Ecto neural progenitor cell (in vitro differentiated cells): ENCODE results near the gene SLIT2.

ENCODE experiments used
- DNase-seq: peaks from one replicate; pipeline ENCODE4 v3.0.0-alpha.2; 2018; ENCODE audit warnings: low spot score

Gene SLIT2

DNA sequence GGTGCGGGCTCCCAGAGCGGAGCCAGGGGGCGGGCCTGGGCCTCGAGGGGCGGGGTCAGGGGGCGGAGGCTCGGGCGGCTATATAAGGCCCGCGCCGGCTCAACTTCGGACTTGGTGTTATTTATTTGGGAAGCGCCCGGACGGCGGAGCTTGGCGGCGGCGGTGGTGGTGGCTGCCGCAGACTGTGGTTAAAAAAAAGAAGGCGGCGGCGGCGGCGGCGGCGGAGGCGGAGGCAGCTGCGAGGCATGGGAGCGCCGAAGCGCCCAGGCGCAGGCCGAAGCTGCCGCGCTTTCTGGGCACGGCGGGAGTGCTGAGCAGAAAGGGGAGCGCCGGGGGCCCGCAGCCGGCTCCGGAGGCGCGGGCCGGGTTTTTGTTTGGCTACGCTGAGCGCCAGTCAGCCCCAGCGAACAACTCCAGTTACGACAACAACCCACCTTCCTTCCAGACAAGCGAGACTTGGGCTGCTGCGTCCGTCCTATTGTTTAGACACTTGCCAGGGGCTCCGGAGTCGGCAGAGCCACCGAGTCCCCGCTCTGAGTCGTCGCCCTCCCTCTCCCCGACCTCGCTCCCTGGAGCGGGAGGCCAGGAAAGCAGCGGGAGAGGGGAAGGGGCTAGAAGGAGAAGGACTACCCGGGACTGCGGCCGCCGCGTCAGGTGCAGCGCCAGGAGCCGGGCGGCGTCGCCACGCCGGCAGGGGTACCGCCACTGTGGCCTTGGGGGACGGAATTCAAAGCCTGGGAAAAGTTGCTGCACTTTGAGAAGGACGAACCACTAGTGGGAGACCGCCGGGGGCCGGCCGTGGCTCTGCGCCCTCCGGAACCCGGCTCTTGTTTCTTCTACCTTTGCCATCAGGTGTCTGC is at the start of gene SLIT2:
SLIT2 (plus strand) TSS at position 110 of the 860 bp plus-strand sequence. CDS start 1,911 bp downstream, outside the sequence.
- DNase-seq = peak; percentile 95

DNA sequence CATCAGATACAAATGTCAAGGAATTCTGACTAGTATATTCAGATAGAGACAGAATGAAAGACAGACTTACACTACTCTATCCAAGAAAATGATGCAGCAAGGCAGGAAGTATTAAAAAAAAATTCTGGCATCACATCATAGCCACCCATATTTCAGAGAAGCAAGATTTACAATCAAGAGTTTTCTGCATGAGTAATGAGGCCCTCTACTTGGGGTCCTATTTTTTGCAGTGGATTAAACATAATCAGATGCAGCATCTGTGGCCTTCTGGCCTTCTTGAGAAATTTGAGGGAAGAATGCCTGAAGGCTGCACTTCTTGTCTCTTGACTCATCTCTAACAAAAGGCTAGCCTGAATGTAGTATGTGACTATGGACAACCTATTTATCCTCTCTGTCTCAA is 48.2 kb upstream of the SLIT2 start:
- DNase-seq = no peak

DNA sequence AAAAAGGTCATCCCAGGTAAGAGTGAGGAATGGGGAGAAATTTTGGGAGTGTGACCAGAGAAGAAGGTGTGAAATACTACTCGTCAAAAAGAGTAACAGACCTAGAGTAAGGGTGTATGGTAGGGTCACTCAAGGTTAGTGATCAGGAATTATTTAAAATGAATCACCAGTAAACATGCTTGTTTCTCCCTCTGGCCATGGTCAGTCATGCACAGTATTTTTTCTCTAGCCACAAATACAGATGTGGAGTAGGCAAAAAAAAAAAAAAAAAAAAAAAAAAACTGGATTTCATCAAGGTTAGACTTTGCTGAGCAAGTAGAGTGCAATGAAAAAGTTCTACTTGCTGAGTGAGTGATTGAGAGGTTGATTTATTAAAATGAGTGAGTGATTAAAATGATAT is 34.2 kb upstream of the SLIT2 start:
- DNase-seq = no peak

- no peak for DNase-seq
These were observed 33.8 kb upstream of the SLIT2 start for GRCh38 chr4:20217951-20218350.

DNA sequence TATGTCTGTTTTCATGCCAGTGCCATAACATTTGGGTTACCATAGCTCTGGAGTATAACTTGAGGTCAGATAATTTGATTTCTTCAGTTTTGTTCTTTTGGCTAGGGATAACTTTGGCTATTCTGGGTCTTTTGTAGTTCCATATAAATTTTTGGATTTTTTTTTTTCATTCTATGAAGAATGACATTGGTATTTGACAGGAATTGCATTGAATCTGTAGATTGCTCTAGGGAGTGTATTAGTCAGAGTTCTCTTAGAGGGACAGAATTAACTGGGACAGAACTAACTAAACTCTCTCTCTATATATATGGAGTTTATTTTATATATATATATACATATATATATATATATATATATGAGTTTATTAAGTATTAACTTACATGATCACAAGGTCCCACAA is 32.2 kb upstream of the SLIT2 start:
- no peak for DNase-seq

- DNase-seq = no peak
These were observed 13.7 kb upstream of the SLIT2 start for GRCh38 chr4:20237894-20238537.

- DNase-seq = no peak
These were observed 3.5 kb upstream of the SLIT2 start for GRCh38 chr4:20248155-20248558.

DNA sequence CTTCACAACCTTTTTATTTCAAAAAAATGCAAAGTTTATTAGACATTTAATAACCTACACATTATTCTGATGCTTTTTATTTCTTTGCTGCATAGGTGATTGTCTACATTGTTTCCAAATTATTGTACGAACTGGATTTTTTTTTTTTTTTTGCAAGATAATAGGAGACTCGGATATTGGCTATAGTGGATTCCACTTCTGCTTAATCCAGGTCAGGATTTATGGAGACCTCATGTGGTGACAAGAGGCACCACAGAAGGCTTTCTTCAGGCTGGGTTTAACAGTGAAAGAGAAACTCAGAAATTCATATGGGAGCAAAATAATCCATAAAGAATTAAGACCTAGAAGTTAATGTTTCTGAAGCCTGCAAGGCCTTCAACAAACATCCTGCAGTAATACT is 2.4 kb upstream of the SLIT2 start:
- no peak for DNase-seq

- DNase-seq = no peak
These were observed 492 bp upstream of the SLIT2 start for GRCh38 chr4:20251031-20251795.

DNA sequence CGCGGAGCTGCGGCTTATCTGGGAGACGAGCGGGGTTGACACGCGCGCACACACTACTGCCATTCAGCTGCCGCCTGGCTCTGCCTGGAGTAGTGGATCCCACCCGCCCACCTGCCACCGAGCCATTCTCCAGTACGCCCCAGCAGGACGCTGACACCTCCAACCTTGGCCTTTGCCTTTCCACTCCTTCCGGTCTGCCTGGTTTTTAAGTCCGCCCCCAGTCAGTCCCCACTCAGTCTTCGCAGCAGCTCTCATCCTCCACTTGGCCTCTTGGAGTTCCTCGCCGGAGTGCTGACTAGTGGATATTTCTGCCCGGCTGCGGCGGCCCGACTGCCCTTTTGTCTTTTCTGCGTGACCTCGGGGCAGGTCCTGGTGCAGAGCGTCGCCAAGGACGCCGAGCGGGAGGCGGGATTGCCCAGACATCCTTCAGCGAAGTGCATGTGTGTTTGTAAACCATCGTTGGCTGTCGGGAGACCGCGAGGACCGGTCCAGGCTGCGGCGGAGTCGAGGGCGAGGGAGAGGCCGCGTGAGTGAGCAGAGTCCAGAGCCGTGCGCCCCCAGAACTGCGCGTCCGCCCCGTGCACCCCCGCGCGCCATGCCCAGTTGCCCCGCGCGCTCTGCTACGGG is 1.1 kb downstream of the SLIT2 start:
- DNase-seq = peak; percentile 68

DNA sequence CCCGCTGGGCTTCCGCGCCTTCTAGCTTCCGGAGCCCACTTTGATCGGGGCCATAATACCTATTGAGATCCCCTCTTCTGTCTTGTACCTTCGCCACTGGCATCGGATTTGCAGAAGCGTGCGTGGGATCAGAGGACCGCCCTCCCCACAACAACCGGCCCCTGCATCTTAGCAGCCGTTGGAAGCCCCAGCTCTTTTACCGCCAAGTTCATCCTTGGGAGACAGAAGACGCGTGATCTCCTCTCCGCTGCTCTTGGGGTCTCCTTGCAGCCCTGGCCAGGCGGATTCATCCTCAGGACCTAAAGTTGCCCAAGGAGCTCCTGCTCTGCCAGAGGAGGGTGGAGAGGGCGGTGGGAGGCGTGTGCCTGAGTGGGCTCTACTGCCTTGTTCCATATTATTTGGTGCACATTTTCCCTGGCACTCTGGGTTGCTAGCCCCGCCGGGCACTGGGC is 1.6 kb downstream of the SLIT2 start:
- DNase-seq = no peak

- DNase-seq = peak; percentile 63
These were observed 2.2 kb downstream of the SLIT2 start for GRCh38 chr4:20253735-20254409.

DNA sequence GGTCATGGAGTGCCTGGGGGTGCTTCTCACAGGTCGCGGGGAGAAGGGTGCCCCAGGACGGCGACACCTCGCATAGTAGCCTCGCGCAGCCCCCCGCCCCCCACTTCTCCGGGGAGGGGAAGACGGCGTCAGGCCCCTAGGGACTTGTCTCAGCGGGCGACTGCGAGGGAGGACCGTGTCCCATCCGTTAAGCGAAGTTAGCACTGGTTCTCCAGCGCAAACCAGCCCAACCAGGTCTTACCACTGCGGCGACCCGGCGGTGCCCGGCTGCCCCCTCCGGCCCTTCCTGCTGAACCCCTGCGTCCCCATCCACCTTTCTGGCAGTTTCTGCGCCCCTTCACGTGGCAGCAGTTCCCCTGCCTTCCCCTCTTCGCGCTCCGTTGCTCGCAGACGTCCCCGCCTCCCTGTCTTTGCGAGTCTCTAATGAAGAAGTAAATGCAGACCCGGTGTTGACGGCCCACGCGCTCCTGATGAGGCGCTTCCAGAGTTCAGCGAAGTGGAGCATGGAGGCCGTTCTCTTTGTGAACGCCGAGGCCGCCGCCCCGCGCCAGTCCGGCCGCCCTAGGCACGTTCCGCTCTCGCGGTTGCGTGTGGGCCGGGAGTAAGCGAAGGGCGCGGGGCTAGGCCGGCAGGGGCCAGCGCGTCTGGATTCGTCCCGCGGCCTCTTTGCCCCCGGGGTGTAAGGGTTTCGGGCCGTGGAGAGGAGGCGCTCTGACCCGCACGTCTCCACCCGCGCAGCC is 3.0 kb downstream of the SLIT2 start:
- DNase-seq = peak; percentile 68

DNA sequence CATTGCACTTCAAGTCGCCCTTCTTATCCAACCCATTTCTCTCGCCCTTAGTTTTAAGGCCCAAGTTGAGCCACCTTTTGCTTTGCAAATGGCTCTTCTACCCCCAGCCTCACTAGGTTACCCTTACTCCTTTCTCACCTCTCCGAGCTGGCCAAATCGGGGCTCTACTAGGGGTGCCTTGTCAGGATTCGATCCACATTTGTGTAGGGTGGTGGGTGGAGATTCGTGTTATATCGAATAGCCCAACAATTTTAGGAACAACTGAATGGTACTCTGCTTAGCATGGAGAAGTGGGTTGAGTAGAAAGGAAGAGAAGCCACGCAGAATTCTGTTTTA is 3.5 kb downstream of the SLIT2 start:
- DNase-seq = no peak

DNA sequence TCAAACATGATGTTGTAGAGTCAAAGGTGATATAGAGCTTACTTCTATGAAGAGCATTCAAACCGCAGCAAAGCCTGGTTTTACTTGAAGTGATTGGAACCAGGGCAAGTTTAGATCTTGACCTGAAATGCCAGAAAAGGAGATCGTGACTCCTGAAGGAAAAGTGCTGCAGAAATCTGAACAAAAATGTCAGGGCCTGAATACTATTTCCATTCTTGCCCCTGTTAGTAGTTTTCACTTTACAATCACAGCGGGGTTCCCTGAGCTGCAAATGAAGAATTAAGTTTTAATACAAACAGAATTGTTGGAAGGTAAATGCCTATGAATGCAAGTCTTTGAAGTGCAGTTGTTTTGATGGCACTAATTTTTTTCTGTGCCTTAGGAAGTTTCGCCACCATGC is 4.1 kb downstream of the SLIT2 start:
- DNase-seq = no peak

DNA sequence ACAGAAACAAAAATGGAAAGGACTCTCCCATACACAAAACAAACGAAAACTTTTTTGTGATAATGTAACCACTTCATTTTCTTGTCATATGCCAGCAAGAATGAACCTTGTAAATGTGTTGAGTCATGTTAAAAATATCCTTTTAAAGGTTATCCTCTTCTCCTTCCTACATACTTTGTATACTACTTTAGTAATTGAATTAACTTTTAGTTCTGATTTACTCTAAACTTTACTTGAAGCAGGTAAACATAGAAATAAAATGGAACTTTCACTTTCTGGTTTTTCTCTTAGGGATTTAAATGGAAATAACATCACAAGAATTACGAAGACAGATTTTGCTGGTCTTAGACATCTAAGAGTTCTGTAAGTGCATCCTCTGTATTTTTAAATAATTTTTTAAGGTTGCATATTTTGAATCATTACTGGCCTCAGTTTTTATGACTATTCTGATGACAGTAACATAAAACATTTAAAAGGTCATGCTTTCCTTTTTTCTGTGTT is 4.7 kb downstream of the SLIT2 start:
- DNase-seq = no peak

DNA sequence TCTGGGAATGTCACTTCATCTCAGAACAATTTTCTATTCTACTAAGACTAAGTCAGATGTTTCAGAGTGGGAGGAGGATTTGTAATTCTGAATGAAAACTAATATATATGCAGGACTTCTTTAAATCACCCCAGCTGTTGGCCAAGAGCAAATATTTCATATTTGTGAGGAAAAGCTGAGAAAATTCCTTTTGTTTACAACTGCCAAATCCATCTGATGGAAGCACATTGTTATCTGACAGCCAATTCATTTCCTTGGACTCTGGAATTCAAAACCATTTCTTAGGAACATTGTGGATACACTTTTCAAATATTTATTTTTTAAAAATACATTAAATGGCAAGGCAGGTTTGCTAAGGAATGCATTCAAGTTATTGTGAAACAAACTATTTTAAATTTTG is 8.0 kb downstream of the SLIT2 start:
- DNase-seq = no peak

DNA sequence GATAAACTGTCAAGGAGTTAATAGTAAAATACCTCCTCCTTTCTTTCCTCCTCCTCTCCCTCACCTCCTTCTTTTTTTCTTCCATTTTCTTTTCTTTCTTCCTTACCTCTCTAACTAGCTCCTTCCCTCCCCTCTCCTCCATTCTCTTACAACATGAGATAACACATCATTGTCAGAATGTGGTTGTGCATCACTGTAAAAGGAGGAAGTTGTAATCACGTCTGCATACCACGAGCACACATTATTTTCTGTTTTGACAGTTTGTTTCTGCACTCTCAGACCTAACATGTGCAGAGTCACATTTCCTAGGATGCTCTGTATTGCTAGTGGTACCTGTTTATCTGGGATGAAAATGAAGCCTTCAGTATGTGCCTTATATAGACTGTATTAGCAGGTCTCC is 9.1 kb downstream of the SLIT2 start:
- DNase-seq = no peak

DNA sequence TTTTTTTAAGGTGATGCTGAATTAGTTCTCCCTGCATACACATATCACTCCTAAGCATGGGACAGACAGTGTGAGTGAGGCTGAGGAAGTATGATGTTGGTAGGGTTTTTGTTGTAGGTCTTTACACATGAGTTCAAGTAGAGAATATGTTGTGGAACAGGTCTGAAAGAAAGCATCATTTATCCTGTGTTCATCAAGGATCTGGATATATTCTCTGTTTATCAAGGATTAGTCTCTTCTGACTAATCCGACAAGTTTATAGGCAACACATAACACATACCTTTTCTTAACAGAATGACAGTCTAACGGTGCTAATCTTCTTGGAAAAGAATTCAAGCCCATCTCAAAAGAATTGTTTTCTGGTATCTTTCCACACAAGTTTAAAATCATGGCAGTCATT is 10.5 kb downstream of the SLIT2 start:
- DNase-seq = no peak

DNA sequence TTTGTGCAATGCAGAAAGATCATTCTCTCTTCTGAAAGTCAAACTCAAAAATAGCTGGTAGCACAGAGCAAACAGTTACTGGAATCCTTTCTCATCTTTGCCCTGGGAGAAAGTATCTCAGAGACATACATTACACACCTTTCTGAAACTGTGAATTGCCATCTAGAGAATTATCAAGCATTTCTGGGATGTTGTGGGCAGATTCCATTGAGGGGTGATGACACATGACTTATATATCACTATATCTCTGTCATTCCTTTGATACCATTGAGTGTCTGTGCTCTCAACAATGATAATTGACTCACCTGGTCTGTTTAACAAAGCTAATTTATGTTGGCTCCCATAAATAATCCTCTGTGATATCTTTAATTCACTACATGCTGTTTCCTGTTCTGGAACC is 13.0 kb downstream of the SLIT2 start:
- DNase-seq = no peak

DNA sequence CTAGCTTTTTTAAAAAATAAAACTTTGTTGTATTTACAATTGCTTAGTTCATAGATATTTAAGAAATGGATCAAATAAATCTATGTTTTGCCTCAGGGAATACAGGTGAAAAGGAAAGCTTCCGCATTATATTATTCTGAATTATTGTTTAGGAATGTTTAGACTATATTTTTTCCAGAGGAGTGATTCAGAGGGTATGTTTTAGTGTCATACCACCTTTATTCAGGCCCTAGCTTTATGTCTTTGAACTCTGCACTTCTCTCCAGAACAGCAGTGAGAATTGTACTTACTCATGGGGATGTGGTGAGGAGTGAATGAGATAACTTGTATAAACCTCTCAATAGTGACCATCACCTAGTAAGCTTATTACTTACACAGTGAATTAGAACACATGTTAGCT is 14.0 kb downstream of the SLIT2 start:
- DNase-seq = no peak
